Activated B cell treated with CpG ODN at 0.5 μM for 24 hours (primary cell): Measurements from ENCODE around the gene PSMD6. TPM values are rescaled to one million over a fixed set of nuclear protein-coding genes. Genes with fewer than 3 reads are reported as not detected.

Experiments
- ATAC-seq: fragments of 200-7000 bp; cut with Tn5 transposase; one replicate; pipeline ENCODE4 v1.10.0; 2021; ENCODE audit warnings: low read depth, mild to moderate bottlenecking, moderate library complexity
- CTCF ChIA-PET: fragments of 350-600 bp; sonication (Branson Sonifier 250); formaldehyde crosslinking; loops from one replicate; lab custom pipeline; 2021; ENCODE audit warnings: antibody characterized with exemption; lab: Charles Lee
- POLR2A ChIA-PET: fragments of 350-600 bp; sonication (Branson Sonifier 250); formaldehyde crosslinking; loops from one replicate; lab custom pipeline; 2021; ENCODE audit warnings: antibody characterized with exemption; lab: Charles Lee
- DNase-seq: peaks from one replicate; pipeline ENCODE4 v3.0.0; 2022
- H3K27ac Mint-ChIP-seq: one replicate; pipeline ENCODE4 v1.8.0; 2020; ENCODE audit warnings: mixed read lengths
- H3K27me3 Mint-ChIP-seq: one replicate; pipeline ENCODE4 v1.8.0; 2021; ENCODE audit warnings: mixed read lengths
- H3K36me3 Mint-ChIP-seq: one replicate; pipeline ENCODE4 v1.8.0; 2021; ENCODE audit warnings: low read depth, mixed read lengths
- H3K4me1 Mint-ChIP-seq: one replicate; pipeline ENCODE4 v1.8.0; 2021; ENCODE audit warnings: mixed read lengths
- H3K4me3 Mint-ChIP-seq: one replicate; pipeline ENCODE4 v1.8.0; 2020; ENCODE audit warnings: mild to moderate bottlenecking, mixed read lengths
- H3K9me3 Mint-ChIP-seq: one replicate; pipeline ENCODE4 v1.8.0; 2020; ENCODE audit warnings: mixed read lengths
- CTCF ChIP-seq: fragments of 200-600 bp; IDR thresholded peaks from one replicate; pipeline ENCODE4 v1.8.0; 2022; ENCODE audit warnings: antibody characterized with exemption, mild to moderate bottlenecking
- intact Hi-C: fragments of 100-400 bp; cut with micrococcal nuclease; formaldehyde crosslinking; loops from one replicate; pipeline ENCODE4 v1.15.1; 2024
- total RNA-seq: library from RNA; stranded (reverse); gene quantifications from 2 replicates; pipeline ENCODE4 v1.2.3, GENCODE V29; 2022

PSMD6 gene
- total RNA-seq, 1 donor from 2014 or later = 91.4 TPM

GRCh38 chr3:64063983-64064438, 40.7 kb upstream of the PSMD6 start:
- peaks cover 8% of the 10 kb centered on the region for H3K27me3 Mint-ChIP-seq
- H3K4me3 Mint-ChIP-seq = no peak overlapping the region
- CTCF ChIA-PET = no interaction called here
- DNase-seq (no peak), ATAC-seq (no peak)
- no peaks in the 10 kb centered on the region for H3K36me3 Mint-ChIP-seq
- no peak for TF ChIP-seq CTCF
- POLR2A ChIA-PET = no interaction called here
- peaks cover 2% of the 10 kb centered on the region for H3K4me1 Mint-ChIP-seq
- no peaks in the 10 kb centered on the region for H3K9me3 Mint-ChIP-seq
- intact Hi-C loops = no loop called here
- no peak overlapping the region for H3K27ac Mint-ChIP-seq

- no peak for TF ChIP-seq CTCF
- no peak for ATAC-seq
- intact Hi-C loops = no loop called here
- POLR2A ChIA-PET = no interaction called here
- H3K9me3 Mint-ChIP-seq = no peaks in the 10 kb centered on the region
- CTCF ChIA-PET = no interaction called here
- no peaks in the 10 kb centered on the region for H3K36me3 Mint-ChIP-seq
- H3K27ac Mint-ChIP-seq = no peak overlapping the region
- H3K27me3 Mint-ChIP-seq = peaks cover 8% of the 10 kb centered on the region
- peaks cover 2% of the 10 kb centered on the region for H3K4me1 Mint-ChIP-seq
- no peak overlapping the region for H3K4me3 Mint-ChIP-seq
- no peak for DNase-seq
These were observed 40.1 kb upstream of the PSMD6 start for GRCh38 chr3:64063207-64063982.

- no peak overlapping the region for H3K27ac Mint-ChIP-seq
- ChIA-PET POLR2A (no interaction called here), CTCF (no interaction called here)
- intact Hi-C loops = no loop called here
- no peaks in the 10 kb centered on the region for H3K9me3 Mint-ChIP-seq
- no peak for TF ChIP-seq CTCF
- H3K27me3 Mint-ChIP-seq = peaks cover 8% of the 10 kb centered on the region
- peaks cover 2% of the 10 kb centered on the region for H3K4me1 Mint-ChIP-seq
- no peaks in the 10 kb centered on the region for H3K36me3 Mint-ChIP-seq
- no peak overlapping the region for H3K4me3 Mint-ChIP-seq
- ATAC-seq (no peak), DNase-seq (no peak)
These were observed 38.3 kb upstream of the PSMD6 start for GRCh38 chr3:64061628-64062027.

GRCh38 chr3:64059484-64060175, 36.3 kb upstream of the PSMD6 start:
- no peaks in the 10 kb centered on the region for H3K36me3 Mint-ChIP-seq
- no peak overlapping the region for H3K27ac Mint-ChIP-seq

More at GRCh38 chr3:64059484-64060175, 36.3 kb upstream of the PSMD6 start:
- Mint-ChIP-seq H3K27me3 (peaks cover 9% of the 10 kb centered on the region), H3K9me3 (no peaks in the 10 kb centered on the region), H3K4me1 (peaks cover 2% of the 10 kb centered on the region), H3K4me3 (no peak overlapping the region)
- ChIA-PET POLR2A (no interaction called here), CTCF (no interaction called here)
- DNase-seq (no peak), ATAC-seq (no peak)
- no peak for TF ChIP-seq CTCF
- intact Hi-C loops = no loop called here
